Spleen (tissue), 11 donors: ENCODE data around the gene IRAK1. TPM values are rescaled to one million over a fixed set of nuclear protein-coding genes. Genes with fewer than 3 reads are reported as not detected.

Experiments used
- DNase-seq: peaks from one replicate; pipeline ENCODE4 v3.0.0-alpha.2; 2020
- H3K27ac ChIP-seq, 8 donors: fragments of 200-600 bp; sonication (generic) in 7 of 8; 1 replicate in 4 of 8; 2 replicates in 4 of 8; pipeline versions ENCODE4 v1.5.0 to v1.8.0; 2016 to 2021; ENCODE audit warnings: inconsistent platforms in 4 of 8, mild to moderate bottlenecking in 4 of 8, moderate library complexity in 1 of 8
- H3K27me3 ChIP-seq, 7 donors: fragments of 200-600 bp; sonication (generic) in 6 of 7; replicated peaks in 1 of 7; 1 replicate in 4 of 7; 2 replicates in 3 of 7; pipeline versions ENCODE4 v1.5.0 to v1.8.0; 2016 to 2021; ENCODE audit warnings: inconsistent platforms in 3 of 7, mild to moderate bottlenecking in 1 of 7
- H3K36me3 ChIP-seq, 6 donors: fragments of 200-600 bp; sonication (generic) in 5 of 6; 1 replicate in 4 of 6; 2 replicates in 2 of 6; pipeline versions ENCODE4 v1.5.0 to v1.8.0; 2016 to 2021; ENCODE audit warnings: inconsistent platforms in 2 of 6
- H3K4me1 ChIP-seq, 6 donors: fragments of 200-600 bp; sonication (generic) in 5 of 6; 1 replicate in 3 of 6; 2 replicates in 3 of 6; pipeline versions ENCODE4 v1.5.0 to v1.8.0; 2016 to 2021; ENCODE audit warnings: inconsistent platforms in 3 of 6
- H3K4me3 ChIP-seq, 8 donors: fragments of 200-600 bp; sonication (generic) in 7 of 8; 1 replicate in 4 of 8; 2 replicates in 4 of 8; pipeline versions ENCODE4 v1.5.0 to v1.8.0; 2016 to 2021; ENCODE audit warnings: inconsistent platforms in 4 of 8, mild to moderate bottlenecking in 4 of 8, moderate library complexity in 2 of 8
- H3K9me3 ChIP-seq, 8 donors: fragments of 200-600 bp; sonication (generic) in 7 of 8; 1 replicate in 4 of 8; 2 replicates in 4 of 8; pipeline versions ENCODE4 v1.5.0 to v1.8.0; 2016 to 2021; ENCODE audit warnings: inconsistent platforms in 4 of 8
- POLR2A ChIP-seq, 3 donors: fragments of 450-650 bp; IDR thresholded peaks; one replicate each; pipeline ENCODE4 v1.5.1; 2017; ENCODE audit warnings: antibody characterized with exemption in 3 of 3, mild to moderate bottlenecking in 1 of 3
- POLR2AphosphoS5 ChIP-seq, 3 donors: sonication (generic); formaldehyde crosslinking; IDR thresholded peaks; one replicate each; pipeline ENCODE4 v1.5.1; 2017; ENCODE audit warnings: antibody characterized with exemption in 3 of 3
- WGBS, 5 donors: extraction: QIAGEN DNeasy Blood & Tissue Kit in 3 of 5; methylation state at CpG; one replicate each; pipeline versions ENCODE4 v1.1.5 to v1.1.7; 2013 to 2018; 5-methylcytosine and 5-hydroxymethylcytosine counted together
- intact Hi-C: fragments of 100-400 bp; cut with DNase I; formaldehyde crosslinking; loops from one replicate; pipeline ENCODE4 v1.15.0; 2023; ENCODE audit warnings: low total_unique reads
- polyA plus RNA-seq, 3 donors: library from polyadenylated mRNA; stranded (reverse); fragments of 200-250 nt; gene quantifications; one replicate each; pipeline ENCODE4 v1.2.1, GENCODE V29; 2013
- total RNA-seq, 7 donors: library from RNA; depleted of rRNA in 3 of 7; stranded (reverse); fragments of >200 nt in 3 of 7; fragmentation: NEBNext Ultra II Directional in 4 of 7; extraction: Animal tissue kit (Norgen Biotek cat#: 25700) in 4 of 7; gene quantifications; one replicate each; pipeline versions ENCODE4 v1.1.0 to v1.2.1, GENCODE V29; 2016 to 2021
- TF ChIP-seq, protein P1 (sequence below), 11 experiments: fragments of 200-600 bp in 7 of 11; fragments of 450-650 bp in 4 of 11; sonication (generic) in 4 of 11; IDR thresholded peaks in 8 of 11; conservative IDR thresholded peaks in 3 of 11; 1 replicate in 7 of 11; 2 replicates in 4 of 11; pipeline versions ENCODE4 v1.4.0 to v1.8.0; 2016 to 2021; ENCODE audit warnings: antibody characterized with exemption in 11 of 11, inconsistent platforms in 4 of 11, mild to moderate bottlenecking in 1 of 11
- donor health status: healthy with polysubstance abuse.
- donor health status: DM: no; HTN: no; CAD: no; lungs with moderate emphysema.
- donor health status: DM: no; HTN: no; CAD: no.
- donor health status: Bipolar disorder and iron deficiency.
- donor health status: healthy.
- donor health status: DM: no; HTN: no; CAD: no.
- donor health status: DM: yes; HTN: yes; CAD: no.

The IRAK1 gene
- total and polyA plus RNA-seq, 10 donors = 46.4 to 118 (median 90.0) TPM

DNA sequence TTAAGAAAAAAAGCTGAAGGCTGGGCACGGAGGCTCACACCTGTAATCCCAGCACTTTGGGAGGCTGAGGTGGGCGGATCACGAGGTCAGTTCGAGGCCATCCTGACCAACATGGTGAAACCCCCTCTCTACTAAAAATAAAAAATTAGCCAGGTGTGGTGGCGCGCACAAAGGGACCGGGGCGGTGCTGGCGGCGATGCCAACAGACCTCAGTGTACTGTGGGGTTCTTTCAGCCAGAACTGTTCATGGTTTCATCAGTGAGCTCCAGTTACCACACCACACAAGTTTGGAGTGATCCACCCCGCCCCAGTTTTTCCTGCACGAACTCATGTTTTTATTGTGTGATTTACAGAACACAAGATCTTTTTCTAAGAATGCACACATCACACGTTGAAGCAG lies 21.2 kb upstream of the IRAK1 start:
- H3K36me3 ChIP-seq = peaks cover 0 to 33% (median 0%) of the 10 kb centered on the region in 6 donors
- no peak overlapping the region for H3K4me3 ChIP-seq
- DNase-seq = peak; percentile 59
- H3K9me3 ChIP-seq = no peaks in the 10 kb centered on the region
- TF ChIP-seq POLR2AphosphoS5 (IDR thresholded peaks at IDR 0.05) (no peak), POLR2A (IDR thresholded peaks at IDR 0.05) (no peak)
- TF ChIP-seq, protein P1, sequence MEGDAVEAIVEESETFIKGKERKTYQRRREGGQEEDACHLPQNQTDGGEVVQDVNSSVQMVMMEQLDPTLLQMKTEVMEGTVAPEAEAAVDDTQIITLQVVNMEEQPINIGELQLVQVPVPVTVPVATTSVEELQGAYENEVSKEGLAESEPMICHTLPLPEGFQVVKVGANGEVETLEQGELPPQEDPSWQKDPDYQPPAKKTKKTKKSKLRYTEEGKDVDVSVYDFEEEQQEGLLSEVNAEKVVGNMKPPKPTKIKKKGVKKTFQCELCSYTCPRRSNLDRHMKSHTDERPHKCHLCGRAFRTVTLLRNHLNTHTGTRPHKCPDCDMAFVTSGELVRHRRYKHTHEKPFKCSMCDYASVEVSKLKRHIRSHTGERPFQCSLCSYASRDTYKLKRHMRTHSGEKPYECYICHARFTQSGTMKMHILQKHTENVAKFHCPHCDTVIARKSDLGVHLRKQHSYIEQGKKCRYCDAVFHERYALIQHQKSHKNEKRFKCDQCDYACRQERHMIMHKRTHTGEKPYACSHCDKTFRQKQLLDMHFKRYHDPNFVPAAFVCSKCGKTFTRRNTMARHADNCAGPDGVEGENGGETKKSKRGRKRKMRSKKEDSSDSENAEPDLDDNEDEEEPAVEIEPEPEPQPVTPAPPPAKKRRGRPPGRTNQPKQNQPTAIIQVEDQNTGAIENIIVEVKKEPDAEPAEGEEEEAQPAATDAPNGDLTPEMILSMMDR (IDR thresholded peaks at IDR 0.05 in 8 of 11, conservative IDR thresholded peaks at IDR 0.05 in 3 of 11) = no peak
- WGBS, 5 donors = 57 to 87% (median 77%) methylated on average over 13 of the region's 13 CpGs
- H3K27ac ChIP-seq = peak overlapping the region in 5 of 8 donors; percentile 13 to 62 (median 46)
- H3K27me3 ChIP-seq = peaks cover 0 to 6% (median 0%) of the 10 kb centered on the region in 7 donors
- H3K4me1 ChIP-seq = peaks cover 0 to 69% (median 29%) of the 10 kb centered on the region in 6 donors
- intact Hi-C loops = no loop called here

DNA sequence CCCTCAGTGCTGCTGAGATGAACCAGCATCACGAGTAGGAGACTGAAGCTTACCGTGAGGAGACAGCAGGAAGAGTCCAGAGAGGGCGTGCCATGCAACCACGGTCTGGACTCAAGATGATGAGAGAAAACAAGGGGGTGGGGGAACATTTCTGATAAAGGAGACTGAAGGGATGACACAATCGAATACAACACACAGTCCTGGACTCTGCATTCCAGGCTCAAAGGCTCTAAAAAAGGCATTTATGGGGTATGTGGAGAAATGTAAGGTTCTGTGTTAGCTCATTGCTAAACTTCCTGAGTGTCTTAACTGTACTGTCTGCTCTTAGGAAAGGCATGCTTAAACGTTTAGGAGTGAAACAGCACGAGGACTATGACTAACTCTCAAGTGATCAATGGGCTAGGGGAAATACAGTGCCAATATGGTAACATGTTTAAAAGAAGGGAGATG lies 20.6 kb upstream of the IRAK1 start:
- H3K9me3 ChIP-seq = no peaks in the 10 kb centered on the region
- peaks cover 0 to 36% (median 0%) of the 10 kb centered on the region in 6 donors for H3K36me3 ChIP-seq
- H3K4me1 ChIP-seq = peaks cover 0 to 66% (median 29%) of the 10 kb centered on the region in 6 donors
- no peak for DNase-seq
- intact Hi-C loops = no loop called here
- 23 to 54% (median 46%) methylated on average over 7 of the region's 7 CpGs for WGBS, 5 donors
- TF ChIP-seq, protein P1 (IDR thresholded peaks at IDR 0.05 in 8 of 11, conservative IDR thresholded peaks at IDR 0.05 in 3 of 11) = no peak
- TF ChIP-seq POLR2A (IDR thresholded peaks at IDR 0.05) (no peak), POLR2AphosphoS5 (IDR thresholded peaks at IDR 0.05) (no peak)
- peak overlapping the region in 5 of 8 donors; percentile 13 to 62 (median 46) for H3K27ac ChIP-seq
- peaks cover 0 to 5% (median 0%) of the 10 kb centered on the region in 7 donors for H3K27me3 ChIP-seq
- no peak overlapping the region for H3K4me3 ChIP-seq

DNA sequence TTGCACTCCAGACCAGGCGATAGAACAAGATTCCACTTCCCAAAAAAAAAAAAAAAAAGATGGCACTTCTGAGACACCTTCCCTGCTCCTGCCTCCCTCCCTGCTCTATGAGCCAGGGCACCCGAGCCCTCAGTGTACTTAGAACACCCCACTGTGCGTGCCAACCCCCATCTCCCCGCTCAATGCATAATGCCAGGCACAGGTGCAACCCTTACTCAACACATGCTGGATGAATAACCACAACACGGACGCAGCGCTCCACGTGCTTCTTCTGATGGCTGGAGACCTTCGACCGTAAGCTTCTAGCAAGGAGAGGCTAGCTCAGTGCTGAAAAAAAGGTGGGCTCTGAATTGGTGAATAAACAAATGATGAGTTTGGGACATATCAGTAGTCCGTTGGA lies 19.9 kb upstream of the IRAK1 start:
- Histone ChIP-seq H3K9me3 (no peaks in the 10 kb centered on the region), H3K27ac (peak overlapping the region in 4 of 8 donors; percentile 13 to 62 (median 51)), H3K36me3 (peaks cover 0 to 34% (median 0%) of the 10 kb centered on the region in 6 donors), H3K4me1 (peaks cover 0 to 58% (median 29%) of the 10 kb centered on the region in 6 donors), H3K27me3 (peaks cover 0 to 4% (median 0%) of the 10 kb centered on the region in 7 donors), H3K4me3 (no peak overlapping the region)
- 65 to 87% (median 86%) methylated on average over 11 of the region's 11 CpGs for WGBS, 5 donors
- TF ChIP-seq POLR2A (IDR thresholded peaks at IDR 0.05) = no peak
- TF ChIP-seq, protein P1 (IDR thresholded peaks at IDR 0.05 in 8 of 11, conservative IDR thresholded peaks at IDR 0.05 in 3 of 11) = no peak
- TF ChIP-seq POLR2AphosphoS5 (IDR thresholded peaks at IDR 0.05) = no peak
- intact Hi-C loops = no loop called here
- no peak for DNase-seq

DNA sequence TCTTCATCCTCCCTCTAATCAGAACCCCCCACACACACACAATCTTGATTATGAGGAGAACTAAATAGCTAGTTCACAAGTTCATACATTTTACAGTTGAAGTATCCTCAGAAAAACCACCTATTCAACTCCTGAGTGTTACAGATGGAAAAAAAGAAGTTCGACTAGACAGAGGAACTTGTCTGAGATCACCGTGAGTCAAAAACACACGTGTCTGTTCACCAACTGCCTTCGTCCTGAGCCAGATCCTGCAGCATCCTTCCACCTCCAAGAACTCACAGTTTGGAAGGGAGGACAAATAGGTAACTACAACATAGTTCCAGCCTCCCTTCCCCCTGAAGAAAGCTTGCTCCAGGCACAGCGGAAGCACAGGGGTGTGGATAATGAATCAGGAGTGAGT lies 19.0 kb upstream of the IRAK1 start:
- TF ChIP-seq, protein P1 (IDR thresholded peaks at IDR 0.05 in 8 of 11, conservative IDR thresholded peaks at IDR 0.05 in 3 of 11) = no peak
- TF ChIP-seq POLR2AphosphoS5 (IDR thresholded peaks at IDR 0.05) (no peak), POLR2A (IDR thresholded peaks at IDR 0.05) (no peak)
- intact Hi-C loops = no loop called here
- Histone ChIP-seq H3K9me3 (no peaks in the 10 kb centered on the region), H3K4me3 (no peak overlapping the region), H3K4me1 (peaks cover 0 to 50% (median 26%) of the 10 kb centered on the region in 6 donors), H3K27me3 (peaks cover 0 to 4% (median 0%) of the 10 kb centered on the region in 7 donors), H3K36me3 (peaks cover 0 to 33% (median 0%) of the 10 kb centered on the region in 6 donors), H3K27ac (no peak overlapping the region)
- no peak for DNase-seq
- 56 to 83% (median 70%) methylated on average over 5 of the region's 5 CpGs for WGBS, 5 donors
